HCT116 (cell line): ENCODE measurements around the gene FAM200B. TPM values are rescaled to one million over a fixed set of nuclear protein-coding genes. Genes with fewer than 3 reads are reported as not detected.

Experiments
- ATAC-seq: fragments of 200-7000 bp; cut with Tn5 transposase; 2 replicates; pipeline ENCODE4 v1.9.1; 2020; ENCODE audit warnings: mild to moderate bottlenecking, moderate library complexity
- BruUV-seq: library from RNA; stranded (reverse); fragments of 400-500 nt; replicated peaks from 2 replicates; lab custom pipeline; 2021; lab: Mats Ljungman, UMichigan
- CTCF ChIA-PET: fragments of 300-600 bp; sonication (Branson Sonifier 250); formaldehyde crosslinking; loops from one replicate; lab custom pipeline; 2021; ENCODE audit warnings: antibody characterized with exemption; lab: Charles Lee
- POLR2A ChIA-PET: fragments of 300-600, 350-600 bp; sonication (Branson Sonifier 250); formaldehyde crosslinking; loops from one replicate; lab custom pipeline; 2021; ENCODE audit warnings: antibody characterized with exemption; lab: Charles Lee
- RAD21 ChIA-PET, 2 experiments: fragments of 300-600 bp; sonication (Branson Sonifier 250); formaldehyde crosslinking; loops; one replicate each; lab custom pipeline; 2023; ENCODE audit warnings: low total read pairs in 2 of 2; ENCODE audit not compliant: uncharacterized antibody in 2 of 2, unreplicated experiment in 2 of 2, low non-redundant PET in 1 of 2; lab: Charles Lee
- DNase-seq: peaks from one replicate; pipeline ENCODE4 v3.0.0-alpha.2; 2010; ENCODE audit warnings: low read depth, low spot score
- H2AFZ ChIP-seq: fragments of 200-600 bp; shearing (Covaris generic), sonication (generic); 2 replicates; pipeline ENCODE4 v1.6.1; 2017; ENCODE audit warnings: low read depth, mixed run types, mixed read lengths, antibody characterized with exemption, low read length; ENCODE audit not compliant: poor library complexity, severe bottlenecking
- H3K27ac ChIP-seq: 2 replicates; pipeline ENCODE4 v1.5.1; 2012; ENCODE audit warnings: low read depth, low read length
- H3K27me3 ChIP-seq: fragments of 200-600 bp; sonication (generic); 2 replicates; pipeline ENCODE4 v1.6.1; 2016; ENCODE audit warnings: mixed run types, low read length, mixed read lengths; ENCODE audit not compliant: insufficient read depth
- H3K36me3 ChIP-seq, 2 experiments: fragments of 200-500 bp in 1 of 2; fragments of 200-600 bp in 1 of 2; sonication (Bioruptor generic) in 1 of 2; sonication (generic) in 1 of 2; 2 replicates each; pipeline versions ENCODE4 v1.5.1 to v1.6.1; 2014 to 2016; ENCODE audit warnings: low read length in 2 of 2, inconsistent platforms in 1 of 2, mixed read lengths in 1 of 2, mixed run types in 1 of 2; ENCODE audit not compliant: insufficient read depth in 2 of 2, control insufficient read depth in 1 of 2
- H3K4me1 ChIP-seq, 2 experiments: fragments of 200-600 bp in 1 of 2; sonication (generic) in 1 of 2; 2 replicates each; pipeline versions ENCODE4 v1.5.1 to v1.6.1; 2012 to 2017; ENCODE audit warnings: low read length in 2 of 2, inconsistent platforms in 1 of 2, mild to moderate bottlenecking in 1 of 2, mixed read lengths in 1 of 2, mixed run types in 1 of 2, moderate library complexity in 1 of 2; ENCODE audit not compliant: insufficient read depth in 2 of 2, control insufficient read depth in 1 of 2
- H3K4me2 ChIP-seq: fragments of 200-600 bp; sonication (generic); 2 replicates; pipeline ENCODE4 v1.6.1; 2017; ENCODE audit warnings: mixed run types, low read length, mixed read lengths
- H3K4me3 ChIP-seq, 2 experiments: fragments of 200-600 bp in 1 of 2; sonication (generic) in 1 of 2; replicated peaks in 1 of 2; 2 replicates each; pipeline ENCODE4 v1.5.1; 2011 to 2016; ENCODE audit warnings: low read length in 2 of 2, control low read depth in 1 of 2, low read depth in 1 of 2, mild to moderate bottlenecking in 1 of 2, mixed read lengths in 1 of 2, mixed run types in 1 of 2
- H3K79me2 ChIP-seq: fragments of 200-600 bp; sonication (generic); 2 replicates; pipeline ENCODE4 v1.6.1; 2017; ENCODE audit warnings: mild to moderate bottlenecking, mixed run types, low read length, moderate library complexity, mixed read lengths; ENCODE audit not compliant: insufficient read depth
- H3K9ac ChIP-seq: fragments of 200-600 bp; sonication (generic); 2 replicates; pipeline ENCODE4 v1.6.1; 2016; ENCODE audit warnings: low read length, mixed read lengths
- H3K9me2 ChIP-seq: fragments of 200-600 bp; sonication (generic), shearing (Covaris generic); 2 replicates; pipeline ENCODE4 v1.6.1; 2017; ENCODE audit warnings: mixed run types, mild to moderate bottlenecking, moderate library complexity; ENCODE audit not compliant: insufficient read depth
- H3K9me3 ChIP-seq, 2 experiments: fragments of 200-500 bp in 1 of 2; fragments of 200-600 bp in 1 of 2; sonication (Bioruptor generic) in 1 of 2; sonication (generic) in 1 of 2; 2 replicates each; pipeline ENCODE4 v1.6.1; 2014 to 2017; ENCODE audit warnings: low read length in 2 of 2, mixed read lengths in 2 of 2, inconsistent platforms in 1 of 2, low read depth in 1 of 2, mild to moderate bottlenecking in 1 of 2, mixed run types in 1 of 2, moderate library complexity in 1 of 2; ENCODE audit not compliant: control insufficient read depth in 1 of 2, insufficient read depth in 1 of 2
- H4K20me1 ChIP-seq: fragments of 200-600 bp; sonication (generic), shearing (Covaris generic); 2 replicates; pipeline ENCODE4 v1.6.1; 2017; ENCODE audit warnings: mixed run types, mild to moderate bottlenecking, moderate library complexity; ENCODE audit not compliant: insufficient read depth
- CEBPB ChIP-seq: IDR thresholded peaks from 2 replicates; pipeline ENCODE4 v1.6.1; 2012; ENCODE audit warnings: low read depth
- JUND ChIP-seq: IDR thresholded peaks from 2 replicates; pipeline ENCODE4 v1.6.1; 2012
- POLR2A ChIP-seq: IDR thresholded peaks from 2 replicates; pipeline ENCODE4 v1.7.0; 2011; ENCODE audit warnings: borderline replicate concordance; ENCODE audit not compliant: insufficient read depth, insufficient read length; ENCODE audit errors: extremely low read depth
- POLR2AphosphoS5 ChIP-seq: IDR thresholded peaks from 2 replicates; pipeline ENCODE4 v1.6.1; 2011; ENCODE audit warnings: mild to moderate bottlenecking, low read depth, low read length, moderate library complexity
- REST ChIP-seq: IDR thresholded peaks from 2 replicates; pipeline ENCODE4 v1.6.1; 2012; ENCODE audit warnings: low read depth
- SP1 ChIP-seq: IDR thresholded peaks from 2 replicates; pipeline ENCODE4 v1.6.1; 2012; ENCODE audit warnings: low read depth
- SRF ChIP-seq: IDR thresholded peaks from 2 replicates; pipeline ENCODE4 v1.6.1; 2012; ENCODE audit warnings: low read depth
- TCF7L2 ChIP-seq: IDR thresholded peaks from 2 replicates; pipeline ENCODE4 v1.7.0; 2011; ENCODE audit warnings: borderline replicate concordance, inconsistent platforms; ENCODE audit not compliant: insufficient read depth, insufficient read length; ENCODE audit errors: extremely low read depth
- ZFX ChIP-seq: fragments of 450-650 bp; IDR thresholded peaks from 2 replicates; pipeline ENCODE4 v1.6.1; 2017
- ZNF274 ChIP-seq: fragments of 200-500 bp; sonication (Bioruptor generic); IDR thresholded peaks from 2 replicates; pipeline ENCODE4 v1.6.1; 2014; ENCODE audit warnings: mild to moderate bottlenecking, low read depth, low read length, inconsistent platforms
- intact Hi-C: fragments of 100-400 bp; cut with micrococcal nuclease; formaldehyde crosslinking; loops from 2 replicates; pipeline ENCODE4 v1.10.0; 2022
- total RNA-seq: library from RNA; stranded (reverse); gene quantifications from one replicate; pipeline ENCODE4 v1.2.1, GENCODE V29; 2021; ENCODE audit not compliant: unreplicated experiment

Gene FAM200B
- total RNA-seq, 1 experiment from 2014 or later = 26.1 TPM

GRCh38 chr4:15667006-15667405 is 14.6 kb upstream of the FAM200B start:
- CTCF ChIA-PET = no interaction called here
- H3K79me2 ChIP-seq = peaks cover 46% of the 10 kb centered on the region
- no peaks in the 10 kb centered on the region for H3K36me3 ChIP-seq
- H3K27ac ChIP-seq = no peak overlapping the region
- H3K9me2 ChIP-seq = no peaks in the 10 kb centered on the region
- TF ChIP-seq SRF (no peak), TCF7L2 (no peak), ZNF274 (no peak), ZFX (no peak), CEBPB (no peak), SP1 (no peak)
- BruUV-seq = no TSS peak
- H3K27me3 ChIP-seq = no peaks in the 10 kb centered on the region
- no peaks in the 10 kb centered on the region for H4K20me1 ChIP-seq
- ATAC-seq (no peak), DNase-seq (no peak)
- POLR2A ChIA-PET = no interaction called here
- no peak overlapping the region for H3K9ac ChIP-seq
- H2AFZ ChIP-seq = no peak overlapping the region
- H3K4me3 ChIP-seq = no peak overlapping the region
- H3K4me1 ChIP-seq = peaks cover 5 to 39% of the 10 kb centered on the region in 2 experiments; a peak in 3 of 4 replicates
- RAD21 ChIA-PET = no interaction called here
- intact Hi-C loops = no loop called here
- H3K9me3 ChIP-seq = no peaks in the 10 kb centered on the region
- H3K4me2 ChIP-seq = no peak overlapping the region

GRCh38 chr4:15668566-15669435 is 12.8 kb upstream of the FAM200B start:
- H3K4me3 ChIP-seq = no peak overlapping the region
- ATAC-seq (no peak), DNase-seq (no peak)
- H2AFZ ChIP-seq = no peak overlapping the region
- no peaks in the 10 kb centered on the region for H3K36me3 ChIP-seq
- CTCF ChIA-PET = no interaction called here
- POLR2A ChIA-PET = no interaction called here
- H3K27ac ChIP-seq = no peak overlapping the region
- TF ChIP-seq POLR2AphosphoS5 = no peak
- TF ChIP-seq JUND = no peak
- TF ChIP-seq REST = no peak
- no peak for TF ChIP-seq POLR2A
- TF ChIP-seq ZFX = no peak
- H3K4me2 ChIP-seq = no peak overlapping the region
- no peaks in the 10 kb centered on the region for H3K27me3 ChIP-seq
- no peaks in the 10 kb centered on the region for H4K20me1 ChIP-seq
- RAD21 ChIA-PET = no interaction called here
- BruUV-seq = no TSS peak
- H3K9me3 ChIP-seq = no peaks in the 10 kb centered on the region
- peaks cover 5 to 39% of the 10 kb centered on the region in 2 experiments; a peak in 3 of 4 replicates for H3K4me1 ChIP-seq
- intact Hi-C loops = no loop called here
- no peak overlapping the region for H3K9ac ChIP-seq
- H3K9me2 ChIP-seq = no peaks in the 10 kb centered on the region
- H3K79me2 ChIP-seq = peaks cover 64% of the 10 kb centered on the region
